ENCODE results near the gene ELF3. TPM values are rescaled to one million over a fixed set of nuclear protein-coding genes. Genes with fewer than 3 reads are reported as not detected.
"Not testable (repeated sequence)": the region's sequence is repeated elsewhere in the genome, so short reads cannot be mapped to it uniquely, and the experiment has no call there.

The ELF3 gene
- 1 to 10 TPM; 1.0 to 3.0 (median 2.0) TPM for total RNA-seq
- total RNA-seq (2013) = 0.90 TPM

DNA sequence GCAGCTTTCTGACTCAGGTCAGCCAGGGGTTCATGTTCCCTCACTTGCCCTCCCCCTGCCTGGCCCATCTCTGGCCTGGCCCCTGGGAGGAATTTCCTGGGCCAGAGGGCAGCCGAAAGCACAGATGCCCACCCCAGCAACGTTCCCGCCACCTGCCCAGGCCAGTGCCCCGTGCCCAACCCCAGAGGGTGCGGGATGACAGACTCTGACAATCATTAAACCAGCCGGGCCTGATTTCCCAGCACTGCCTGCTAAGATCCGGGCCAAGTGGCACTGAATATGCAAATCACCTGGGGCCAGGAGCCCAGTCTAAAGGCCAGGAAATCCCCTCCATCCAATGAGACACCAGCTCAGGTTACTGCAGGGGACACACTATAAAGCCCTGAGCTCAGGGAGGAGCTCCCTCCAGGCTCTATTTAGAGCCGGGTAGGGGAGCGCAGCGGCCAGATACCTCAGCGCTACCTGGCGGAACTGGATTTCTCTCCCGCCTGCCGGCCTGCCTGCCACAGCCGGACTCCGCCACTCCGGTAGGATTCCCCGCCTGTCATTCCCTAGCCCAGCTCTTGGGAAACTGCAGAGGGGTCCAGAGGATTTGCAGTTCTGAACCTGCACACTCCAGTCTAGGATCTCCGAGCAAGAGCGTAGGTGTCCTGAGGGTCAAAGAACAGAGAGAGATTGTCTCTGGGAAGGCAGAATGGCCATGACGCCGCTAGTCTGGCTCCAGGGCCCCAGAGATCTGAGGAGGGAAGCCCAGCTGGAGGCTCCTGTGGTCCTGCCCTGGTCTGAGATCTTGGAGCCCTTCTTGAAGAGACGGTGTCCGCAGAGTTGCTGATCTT lies at the start of gene ELF3:
Gene ELF3, plus strand, starts transcription at position 408 of the 836 bp plus-strand sequence. CDS start 550 bp downstream, outside the sequence.
- no peaks in the 10 kb centered on the region for H3K36me3 Mint-ChIP-seq
- H3K4me3 Mint-ChIP-seq = no peak within 1 kb of the TSS
- TF ChIP-seq, protein P1, sequence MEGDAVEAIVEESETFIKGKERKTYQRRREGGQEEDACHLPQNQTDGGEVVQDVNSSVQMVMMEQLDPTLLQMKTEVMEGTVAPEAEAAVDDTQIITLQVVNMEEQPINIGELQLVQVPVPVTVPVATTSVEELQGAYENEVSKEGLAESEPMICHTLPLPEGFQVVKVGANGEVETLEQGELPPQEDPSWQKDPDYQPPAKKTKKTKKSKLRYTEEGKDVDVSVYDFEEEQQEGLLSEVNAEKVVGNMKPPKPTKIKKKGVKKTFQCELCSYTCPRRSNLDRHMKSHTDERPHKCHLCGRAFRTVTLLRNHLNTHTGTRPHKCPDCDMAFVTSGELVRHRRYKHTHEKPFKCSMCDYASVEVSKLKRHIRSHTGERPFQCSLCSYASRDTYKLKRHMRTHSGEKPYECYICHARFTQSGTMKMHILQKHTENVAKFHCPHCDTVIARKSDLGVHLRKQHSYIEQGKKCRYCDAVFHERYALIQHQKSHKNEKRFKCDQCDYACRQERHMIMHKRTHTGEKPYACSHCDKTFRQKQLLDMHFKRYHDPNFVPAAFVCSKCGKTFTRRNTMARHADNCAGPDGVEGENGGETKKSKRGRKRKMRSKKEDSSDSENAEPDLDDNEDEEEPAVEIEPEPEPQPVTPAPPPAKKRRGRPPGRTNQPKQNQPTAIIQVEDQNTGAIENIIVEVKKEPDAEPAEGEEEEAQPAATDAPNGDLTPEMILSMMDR (IDR thresholded peaks at IDR 0.05) = no peak
- Histone ChIP-seq H3K9me3 (ENCODE audit: control insufficient read depth, insufficient read depth, low read length) (no peaks in the 10 kb centered on the region), H3K4me1 (ENCODE audit: control insufficient read depth, insufficient read depth, low read length) (peaks cover 4% of the 10 kb centered on the region), H3K27me3 (ENCODE audit: control insufficient read depth, insufficient read depth, low read length) (no peaks in the 10 kb centered on the region), H3K27ac (ENCODE audit: low read length) (no peak within 1 kb of the TSS), H3K36me3 (ENCODE audit: control insufficient read depth, insufficient read depth, low read length) (peaks cover 11% of the 10 kb centered on the region), H3K4me3 (ENCODE audit: low read length) (no peak within 1 kb of the TSS)
- no peak within 1 kb of the TSS for H3K27ac Mint-ChIP-seq
- intact Hi-C loops (cut with micrococcal nuclease) = loop anchor here (10.0 kb wide), 1 partner anchor 124 kb away; no protein-coding TSS in a partner anchor
- peaks cover 6 to 7% of the 10 kb centered on the region in 2 donors for H3K4me1 Mint-ChIP-seq
- no peak for ATAC-seq
- 92% methylated on average over 24 of the region's 24 CpGs for WGBS (ENCODE audit: insufficient coverage)
- DNase-seq = no peak
- H3K27me3 Mint-ChIP-seq (ENCODE audit: low read depth in 2 of 2) = no peaks in the 10 kb centered on the region
- H3K9me3 Mint-ChIP-seq = no peaks in the 10 kb centered on the region

DNA sequence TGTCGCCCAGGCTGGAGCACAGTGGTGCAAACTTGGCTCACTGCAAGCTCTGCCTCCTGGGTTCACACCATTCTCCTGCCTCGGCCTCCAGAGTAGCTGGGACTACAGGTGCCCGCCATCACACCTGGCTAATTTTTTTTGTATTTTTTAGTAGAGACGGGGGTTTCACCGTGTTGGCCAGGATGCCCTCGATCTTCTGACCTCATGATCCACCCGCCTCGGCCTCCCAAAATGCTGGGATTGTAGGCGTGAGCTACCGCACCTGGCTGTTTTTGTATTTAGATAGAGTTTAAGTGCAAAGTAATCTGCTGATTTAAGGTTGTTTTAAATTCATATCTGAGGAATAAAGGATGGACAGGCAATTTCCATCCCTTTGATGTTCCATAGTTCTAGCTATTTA lies 48.0 kb upstream of the ELF3 start:
- 96% methylated on average over 10 of the region's 10 CpGs for WGBS (ENCODE audit: insufficient coverage)
- DNase-seq; H3K27me3 ChIP-seq (ENCODE audit: control insufficient read depth, insufficient read depth, low read length); H3K4me3 ChIP-seq (ENCODE audit: low read length); H3K27ac Mint-ChIP-seq; H3K27ac ChIP-seq (ENCODE audit: low read length); H3K27me3 Mint-ChIP-seq (ENCODE audit: low read depth in 2 of 2); ATAC-seq; H3K4me1 Mint-ChIP-seq; H3K36me3 Mint-ChIP-seq; H3K9me3 ChIP-seq (ENCODE audit: control insufficient read depth, insufficient read depth, low read length); H3K9me3 Mint-ChIP-seq; H3K4me3 Mint-ChIP-seq; H3K4me1 ChIP-seq (ENCODE audit: control insufficient read depth, insufficient read depth, low read length); intact Hi-C loops (cut with micrococcal nuclease): not testable (repeated sequence)
- H3K36me3 ChIP-seq (ENCODE audit: control insufficient read depth, insufficient read depth, low read length) = peaks cover 55% of the 10 kb centered on the region

DNA sequence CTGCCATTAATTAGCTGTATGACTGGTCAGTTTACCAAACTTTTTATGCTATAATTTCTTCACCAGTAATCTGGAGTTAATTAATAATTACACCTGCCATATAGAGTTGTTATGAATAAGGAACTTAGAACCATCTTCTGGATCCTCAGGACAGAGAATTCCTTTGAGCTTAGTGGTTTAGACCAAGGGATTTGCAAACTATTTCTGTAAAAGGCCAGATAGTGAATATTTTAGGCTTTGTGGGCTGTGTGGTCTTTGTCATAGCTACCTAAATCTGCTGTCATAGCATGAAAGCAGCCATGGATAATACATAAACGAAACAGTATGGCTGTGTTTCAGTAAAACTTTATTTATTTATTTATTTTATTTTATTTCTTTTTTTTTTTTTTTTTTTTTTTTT lies 46.1 kb upstream of the ELF3 start:
- intact Hi-C loops (cut with micrococcal nuclease) = no loop called here
- no peak overlapping the region for H3K27ac ChIP-seq (ENCODE audit: low read length)
- H3K4me3 ChIP-seq (ENCODE audit: low read length) = no peak overlapping the region
- TF ChIP-seq, protein P1 (IDR thresholded peaks at IDR 0.05) = no peak
- Mint-ChIP-seq H3K36me3 (peaks cover 8% of the 10 kb centered on the region), H3K27ac (no peak overlapping the region), H3K27me3 (ENCODE audit: low read depth in 2 of 2) (no peaks in the 10 kb centered on the region), H3K4me3 (no peak overlapping the region), H3K9me3 (no peaks in the 10 kb centered on the region), H3K4me1 (peaks cover 0 to 5% of the 10 kb centered on the region in 2 donors)
- H3K9me3 ChIP-seq (ENCODE audit: control insufficient read depth, insufficient read depth, low read length) = no peaks in the 10 kb centered on the region
- H3K27me3 ChIP-seq (ENCODE audit: control insufficient read depth, insufficient read depth, low read length) = no peaks in the 10 kb centered on the region
- H3K36me3 ChIP-seq (ENCODE audit: control insufficient read depth, insufficient read depth, low read length) = peaks cover 58% of the 10 kb centered on the region
- no peak for ATAC-seq
- DNase-seq = no peak
- WGBS (ENCODE audit: insufficient coverage) = no CpG with 5 or more reads among the region's 1 CpG
- H3K4me1 ChIP-seq (ENCODE audit: control insufficient read depth, insufficient read depth, low read length) = no peaks in the 10 kb centered on the region

DNA sequence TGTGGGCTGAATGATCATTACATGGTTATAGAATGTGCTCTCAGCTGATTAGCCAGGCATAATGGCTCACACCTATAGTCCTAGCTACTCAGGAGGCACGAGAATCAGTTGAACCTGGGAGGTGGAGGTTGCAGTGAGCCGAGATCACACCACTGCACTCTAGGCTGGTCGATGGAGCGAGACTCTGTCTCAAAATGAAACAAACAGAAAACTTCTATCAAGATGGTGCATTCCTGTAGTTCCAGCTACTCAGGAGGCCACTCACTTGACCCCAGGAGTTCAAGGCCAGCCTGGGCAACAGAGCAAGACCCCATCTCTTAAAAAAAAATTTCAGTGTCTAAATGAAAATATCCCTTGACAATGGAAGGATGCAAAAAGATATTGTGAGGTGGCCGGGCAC lies 44.2 kb upstream of the ELF3 start:
- Mint-ChIP-seq H3K27ac (no peak overlapping the region), H3K36me3 (peaks cover 8% of the 10 kb centered on the region), H3K4me1 (peaks cover 0 to 5% of the 10 kb centered on the region in 2 donors), H3K4me3 (no peak overlapping the region), H3K27me3 (ENCODE audit: low read depth in 2 of 2) (no peaks in the 10 kb centered on the region), H3K9me3 (no peaks in the 10 kb centered on the region)
- Histone ChIP-seq H3K9me3 (ENCODE audit: control insufficient read depth, insufficient read depth, low read length) (no peaks in the 10 kb centered on the region), H3K4me3 (ENCODE audit: low read length) (no peak overlapping the region), H3K36me3 (ENCODE audit: control insufficient read depth, insufficient read depth, low read length) (peaks cover 72% of the 10 kb centered on the region), H3K4me1 (ENCODE audit: control insufficient read depth, insufficient read depth, low read length) (no peaks in the 10 kb centered on the region), H3K27me3 (ENCODE audit: control insufficient read depth, insufficient read depth, low read length) (no peaks in the 10 kb centered on the region), H3K27ac (ENCODE audit: low read length) (no peak overlapping the region)
- WGBS (ENCODE audit: insufficient coverage) = 93% methylated on average over 5 of the region's 5 CpGs
- intact Hi-C loops (cut with micrococcal nuclease) = no loop called here
- TF ChIP-seq, protein P1 (IDR thresholded peaks at IDR 0.05) = no peak
- no peak for DNase-seq
- ATAC-seq = no peak

All from natural killer cell (primary cell).